HG03280 (cell line): ENCODE results near the gene FAM124A.
A peak's percentile ranks its signal among the peaks of the same experiment; 100 is the strongest.

ENCODE experiments used
- ATAC-seq: cut with Tn5 transposase; IDR thresholded peaks from one replicate; pipeline ENCODE4 v1.9.1; 2021; ENCODE audit warnings: mild to moderate bottlenecking, moderate library complexity; ENCODE audit not compliant: unreplicated experiment

FAM124A gene

GRCh38 chr13:51218626-51219025 lies 3.6 kb upstream of the FAM124A start:
- no peak for ATAC-seq

GRCh38 chr13:51220706-51221105 lies 1.5 kb upstream of the FAM124A start:
- no peak for ATAC-seq

- no peak for ATAC-seq
Observed at GRCh38 chr13:51221108-51221507, 1.1 kb upstream of the FAM124A start.

- no peak for ATAC-seq
Observed at GRCh38 chr13:51221674-51222036, 543 bp upstream of the FAM124A start.

- peak; percentile 19 for ATAC-seq
Observed at GRCh38 chr13:51222686-51223559, 725 bp downstream of the FAM124A start.

GRCh38 chr13:51223560-51224270 lies 1.5 kb downstream of the FAM124A start:
- no peak for ATAC-seq

GRCh38 chr13:51225029-51225428 lies 2.8 kb downstream of the FAM124A start:
- ATAC-seq: no peak

GRCh38 chr13:51227404-51227803 lies 5.2 kb downstream of the FAM124A start:
- ATAC-seq: no peak

- no peak for ATAC-seq
Observed at GRCh38 chr13:51229101-51229719, 7.0 kb downstream of the FAM124A start.

GRCh38 chr13:51229731-51230130 lies 7.5 kb downstream of the FAM124A start:
- no peak for ATAC-seq

- no peak for ATAC-seq
Observed at GRCh38 chr13:51230477-51231105, 8.4 kb downstream of the FAM124A start.

GRCh38 chr13:51231456-51231855 lies 9.3 kb downstream of the FAM124A start:
- ATAC-seq: no peak

- ATAC-seq: no peak
Observed at GRCh38 chr13:51232328-51232727, 10.1 kb downstream of the FAM124A start.

GRCh38 chr13:51233117-51233826 lies 11.1 kb downstream of the FAM124A start:
- no peak for ATAC-seq

- no peak for ATAC-seq
Observed at GRCh38 chr13:51234676-51235075, 12.5 kb downstream of the FAM124A start.

- no peak for ATAC-seq
Observed at GRCh38 chr13:51235186-51235585, 13.0 kb downstream of the FAM124A start.

- no peak for ATAC-seq
Observed at GRCh38 chr13:51235756-51236490, 13.7 kb downstream of the FAM124A start.

GRCh38 chr13:51236491-51236792 lies 14.2 kb downstream of the FAM124A start:
- no peak for ATAC-seq

- ATAC-seq: no peak
Observed at GRCh38 chr13:51237386-51237785, 15.2 kb downstream of the FAM124A start.

- no peak for ATAC-seq
Observed at GRCh38 chr13:51237887-51238286, 15.7 kb downstream of the FAM124A start.
